ENCODE measurements around the gene SREK1.
"Not testable (repeated sequence)": the region's sequence is repeated elsewhere in the genome, so short reads cannot be mapped to it uniquely, and the experiment has no call there.

The SREK1 gene, protein sequence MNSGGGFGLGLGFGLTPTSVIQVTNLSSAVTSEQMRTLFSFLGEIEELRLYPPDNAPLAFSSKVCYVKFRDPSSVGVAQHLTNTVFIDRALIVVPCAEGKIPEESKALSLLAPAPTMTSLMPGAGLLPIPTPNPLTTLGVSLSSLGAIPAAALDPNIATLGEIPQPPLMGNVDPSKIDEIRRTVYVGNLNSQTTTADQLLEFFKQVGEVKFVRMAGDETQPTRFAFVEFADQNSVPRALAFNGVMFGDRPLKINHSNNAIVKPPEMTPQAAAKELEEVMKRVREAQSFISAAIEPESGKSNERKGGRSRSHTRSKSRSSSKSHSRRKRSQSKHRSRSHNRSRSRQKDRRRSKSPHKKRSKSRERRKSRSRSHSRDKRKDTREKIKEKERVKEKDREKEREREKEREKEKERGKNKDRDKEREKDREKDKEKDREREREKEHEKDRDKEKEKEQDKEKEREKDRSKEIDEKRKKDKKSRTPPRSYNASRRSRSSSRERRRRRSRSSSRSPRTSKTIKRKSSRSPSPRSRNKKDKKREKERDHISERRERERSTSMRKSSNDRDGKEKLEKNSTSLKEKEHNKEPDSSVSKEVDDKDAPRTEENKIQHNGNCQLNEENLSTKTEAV

DNA sequence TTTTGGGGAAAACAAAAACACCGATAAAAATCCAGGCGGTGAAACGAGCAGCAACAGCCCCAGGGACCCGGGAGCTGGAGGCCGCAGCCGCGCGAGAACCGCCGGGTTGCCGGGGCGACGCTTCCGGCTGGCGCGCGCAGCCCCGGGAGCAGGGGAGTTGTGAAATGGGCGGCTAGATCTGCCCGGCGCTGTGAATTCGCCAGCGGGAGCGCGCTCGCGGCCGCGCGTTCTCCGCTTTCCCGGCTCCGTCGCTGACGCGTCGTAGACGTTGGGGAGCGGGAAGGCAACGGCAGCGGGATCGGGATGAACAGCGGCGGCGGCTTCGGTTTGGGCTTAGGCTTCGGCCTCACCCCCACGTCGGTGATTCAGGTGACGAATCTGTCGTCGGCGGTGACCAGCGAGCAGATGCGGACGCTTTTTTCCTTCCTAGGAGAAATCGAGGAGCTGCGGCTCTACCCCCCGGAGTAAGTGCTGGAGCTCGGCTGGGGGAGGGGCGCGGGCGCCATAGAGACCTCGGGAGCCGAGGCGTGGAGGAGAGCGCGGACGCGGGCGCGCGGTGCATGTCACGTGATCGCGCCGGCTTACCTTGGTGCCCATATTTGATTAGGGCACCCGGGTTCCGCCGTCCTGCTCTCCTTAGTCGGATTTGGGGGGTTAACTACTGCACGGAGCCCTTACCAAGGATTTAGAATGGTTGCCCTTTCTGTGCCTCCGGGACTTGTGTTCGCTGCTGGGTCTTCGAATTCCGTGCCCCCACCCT is at the start of gene SREK1:
TSS of gene SREK1 (plus strand) at position 227 of the 760 bp plus-strand sequence. CDS start at position 304, 77 bp downstream.
- peak; percentile 79 for DNase-seq (ENCODE audit: low read depth)

DNA sequence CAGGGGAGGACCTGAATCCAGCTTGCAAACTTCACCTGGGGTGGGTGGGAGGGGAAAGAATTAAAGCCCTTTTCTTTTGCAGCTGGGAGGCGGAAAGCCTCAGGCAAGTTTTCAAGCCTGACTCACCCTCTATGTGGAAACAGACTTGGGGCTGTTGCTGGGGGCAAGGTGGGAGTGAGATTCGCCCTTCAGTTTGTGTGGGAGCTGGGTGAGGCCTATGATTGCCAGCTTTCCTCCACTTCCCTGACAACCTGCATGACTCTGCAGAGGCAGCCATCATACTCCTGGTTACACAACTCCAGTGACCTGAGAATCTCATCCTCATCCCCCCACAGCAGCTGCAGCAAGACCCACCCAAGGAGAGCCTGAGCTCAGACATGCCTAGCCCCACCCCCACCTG is 43.2 kb upstream of the SREK1 start:
- no peak for DNase-seq (ENCODE audit: low read depth)

DNA sequence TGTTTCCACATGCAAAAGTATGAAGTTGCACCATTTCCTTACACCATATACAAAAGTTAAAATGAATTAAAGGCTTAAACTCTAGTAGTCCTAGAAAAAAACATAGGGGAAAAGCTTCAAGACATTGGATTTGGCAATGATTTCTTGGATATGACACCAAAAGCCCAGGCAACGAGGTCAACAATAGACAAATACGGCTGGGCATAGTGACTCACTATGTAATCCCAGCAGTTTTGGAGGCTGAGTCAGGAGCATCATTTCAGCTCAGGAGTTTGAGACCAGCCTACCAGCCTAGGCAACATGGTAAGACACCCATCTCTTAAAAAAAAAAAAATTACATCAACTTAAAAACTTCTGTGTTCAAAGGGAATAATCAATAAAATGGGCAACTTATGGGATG is 30.9 kb upstream of the SREK1 start:
- no peak for DNase-seq (ENCODE audit: low read depth)

DNA sequence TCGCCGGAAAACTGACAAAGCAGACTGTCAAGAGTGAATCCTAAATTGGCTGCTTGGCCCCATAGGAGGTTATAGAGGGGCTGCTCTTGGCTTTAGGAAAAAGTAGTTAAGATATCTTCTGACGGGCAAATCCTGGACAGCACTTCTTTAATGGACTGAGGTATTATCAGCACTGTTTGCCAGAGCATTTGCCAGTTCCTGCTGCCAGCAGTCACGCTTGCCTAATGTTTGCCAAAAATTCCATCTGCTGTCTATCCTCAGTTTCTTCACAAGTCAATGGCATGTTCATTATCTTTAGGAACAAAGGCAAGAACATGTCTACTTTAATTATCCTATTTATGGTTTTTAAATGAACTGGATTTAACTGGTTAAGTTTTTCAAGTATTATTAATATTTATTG is 25.8 kb upstream of the SREK1 start:
- DNase-seq (ENCODE audit: low read depth), result no peak

DNA sequence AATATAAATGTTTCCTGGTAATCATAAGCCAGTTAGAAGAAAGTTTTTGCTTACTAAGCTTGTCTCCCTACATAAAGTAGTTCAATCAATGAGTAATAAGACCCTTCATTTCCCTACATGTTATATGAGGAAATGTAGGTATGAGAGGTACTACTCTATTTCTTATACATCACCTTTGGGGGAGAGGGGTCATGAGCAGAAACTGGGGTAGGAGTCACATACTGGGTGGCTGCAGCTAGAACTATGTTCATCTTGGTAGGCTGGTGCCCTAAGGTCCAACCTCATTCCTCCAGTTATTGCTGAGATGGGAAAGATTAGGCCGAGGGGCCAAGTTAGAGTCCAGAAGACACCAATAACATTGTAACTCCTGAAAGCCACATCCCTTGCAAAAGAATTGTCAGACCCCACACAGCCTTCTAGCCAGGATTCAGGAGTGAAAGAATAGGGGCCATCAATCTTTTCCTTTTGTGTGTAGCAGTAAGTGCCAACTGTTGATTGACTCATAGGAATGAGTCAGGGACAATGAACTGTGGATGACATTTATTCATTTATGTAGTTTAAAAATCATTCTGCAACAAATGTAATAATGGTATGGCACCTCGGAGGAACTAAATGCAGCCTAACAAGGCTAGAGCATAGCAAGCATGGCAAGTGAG is 21.6 kb upstream of the SREK1 start:
- DNase-seq (ENCODE audit: low read depth), result no peak

DNA sequence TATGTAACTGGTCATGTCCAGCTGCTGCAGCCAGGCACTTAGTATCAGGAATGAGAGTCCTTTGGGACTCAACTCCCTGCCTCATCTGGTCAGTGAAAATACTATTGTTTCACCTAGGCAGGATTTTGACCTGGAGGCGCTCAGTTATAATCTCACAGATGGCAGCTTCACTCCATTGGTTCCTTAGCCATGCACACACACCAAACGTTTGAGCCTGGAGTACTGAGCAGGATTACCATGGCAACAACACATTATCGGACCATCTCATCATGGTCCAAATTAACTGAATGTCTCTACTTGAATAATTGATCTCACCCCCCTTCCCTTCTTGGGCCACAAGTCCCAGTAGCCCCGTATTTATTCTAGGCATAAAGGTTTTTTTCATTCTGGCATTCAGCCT is 15.0 kb upstream of the SREK1 start:
- DNase-seq (ENCODE audit: low read depth), result no peak

DNA sequence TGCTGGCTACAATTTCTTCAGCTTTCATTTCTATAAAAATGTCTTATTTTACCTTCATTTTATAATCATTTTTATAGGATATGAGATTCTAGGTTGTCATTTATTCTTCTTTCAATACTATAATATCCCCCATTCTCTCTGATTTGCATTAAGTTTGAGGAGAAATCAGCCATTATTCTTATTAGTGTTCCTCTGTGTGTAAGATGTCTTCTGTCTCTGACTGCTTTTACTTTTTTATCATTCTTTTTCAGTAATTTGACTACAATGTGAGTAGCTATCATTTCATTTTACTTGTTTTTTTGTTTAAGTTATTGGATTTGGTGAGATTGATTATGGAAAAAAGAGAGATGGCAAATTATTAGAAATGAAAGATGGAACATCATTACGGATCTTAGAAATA is 13.6 kb upstream of the SREK1 start:
- no peak for DNase-seq (ENCODE audit: low read depth)

DNA sequence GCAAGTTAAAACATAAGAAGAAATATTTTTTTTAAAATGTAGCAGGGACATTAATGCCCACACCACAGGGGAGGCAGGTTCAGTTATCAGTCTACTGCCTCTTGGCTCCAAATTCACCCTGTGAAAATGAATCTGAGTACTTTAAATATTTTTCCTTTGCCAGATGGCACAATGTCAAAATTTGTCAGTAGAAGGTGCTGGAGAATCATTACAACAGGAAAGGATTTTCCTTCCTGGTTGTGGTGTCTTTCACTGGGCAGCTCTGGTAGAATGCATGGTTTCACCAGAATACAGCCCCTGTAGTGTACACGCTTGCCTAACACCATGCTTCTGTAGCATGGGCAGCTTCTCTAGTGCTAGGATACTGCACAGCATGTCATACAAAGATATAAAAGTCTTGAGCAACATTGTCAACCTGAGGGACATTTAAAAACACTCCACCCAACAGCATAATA is 9.7 kb upstream of the SREK1 start:
- DNase-seq (ENCODE audit: low read depth), result no peak

DNA sequence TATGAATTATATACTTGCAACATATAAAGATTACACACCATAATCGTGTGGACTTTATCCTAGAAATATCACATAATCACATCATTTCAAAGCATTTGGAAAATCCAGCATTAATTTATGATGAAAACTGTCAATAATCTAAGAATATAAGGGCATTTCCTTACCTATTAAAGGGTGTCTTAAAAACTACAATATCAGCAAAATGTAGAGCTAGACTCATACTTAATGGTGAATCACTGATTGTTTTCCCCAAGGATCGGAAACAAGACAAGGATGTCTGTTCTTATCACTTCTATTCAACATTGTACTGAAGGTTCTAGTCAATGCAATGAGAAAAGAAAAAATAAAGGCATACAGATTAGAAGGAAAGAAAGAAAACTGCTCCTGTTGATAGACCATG is 8.0 kb upstream of the SREK1 start:
- no peak for DNase-seq (ENCODE audit: low read depth)

DNA sequence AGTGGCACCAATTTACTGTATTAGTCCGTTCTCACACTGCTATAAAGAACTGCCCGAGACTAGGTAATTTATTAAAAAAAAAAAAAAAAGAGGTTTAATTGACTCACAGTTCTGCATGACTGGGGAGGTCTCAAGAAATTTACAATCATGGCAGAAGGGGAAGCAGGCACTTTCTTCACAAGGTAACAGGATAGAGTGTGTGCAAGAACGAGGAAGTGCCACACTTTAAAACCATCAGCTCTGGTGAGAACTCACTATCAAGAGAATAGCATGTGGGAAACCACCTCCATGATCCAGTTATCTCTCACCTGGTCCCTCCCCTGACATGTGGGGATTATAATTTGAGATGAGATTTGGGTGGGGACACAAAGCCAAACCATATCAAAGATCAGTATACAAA is 7.2 kb upstream of the SREK1 start:
- not testable (repeated sequence) for DNase-seq (ENCODE audit: low read depth)

DNA sequence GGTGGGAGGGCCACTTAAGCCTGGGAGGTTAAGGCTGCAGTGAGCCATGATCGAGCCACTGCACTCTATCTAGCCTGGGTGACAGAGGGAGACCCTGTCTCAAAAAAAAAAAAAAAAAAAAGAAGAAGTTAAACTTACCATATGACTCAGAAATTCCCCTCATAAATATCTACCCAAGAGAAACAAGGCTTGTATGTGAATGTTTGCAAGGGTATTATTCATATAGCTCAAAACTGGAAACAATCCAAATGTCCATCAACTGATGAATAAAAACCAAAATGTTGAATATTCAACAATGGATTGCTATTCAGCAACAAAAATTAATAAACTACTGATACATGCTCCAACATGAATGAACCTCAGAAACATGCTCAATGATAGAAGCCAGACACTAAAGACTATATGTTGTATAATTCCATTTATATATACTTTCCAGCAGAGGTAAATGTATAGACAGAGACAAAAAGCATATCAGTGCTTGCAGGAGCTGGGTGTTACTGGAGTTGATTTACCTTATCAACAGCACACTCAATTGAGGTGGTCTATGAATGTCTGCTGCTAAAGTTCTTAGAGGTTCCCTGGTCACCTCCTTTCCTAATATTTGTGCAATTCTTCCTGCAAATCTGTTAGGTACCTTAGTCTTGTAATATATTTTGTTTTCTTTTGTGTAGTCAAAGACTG is 5.3 kb upstream of the SREK1 start:
- no peak for DNase-seq (ENCODE audit: low read depth)

DNA sequence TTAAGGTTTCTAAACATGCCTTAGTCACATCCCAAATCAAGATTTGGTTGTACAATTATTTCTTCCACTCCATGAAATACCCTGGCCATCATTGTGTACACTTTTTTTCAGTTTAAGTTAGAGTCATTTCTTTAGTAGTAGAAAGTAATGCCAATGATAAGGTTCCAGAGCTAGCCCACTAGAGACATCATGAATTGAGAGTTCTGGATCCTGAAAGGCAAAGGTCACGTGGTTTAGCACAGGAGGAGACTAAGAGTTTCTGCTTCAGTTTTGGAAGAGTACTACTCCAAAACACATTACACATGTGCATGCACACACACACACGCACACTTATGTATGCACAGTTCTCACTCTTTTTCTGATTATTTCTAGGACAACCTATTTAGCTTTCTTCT is 4.8 kb upstream of the SREK1 start:
- no peak for DNase-seq (ENCODE audit: low read depth)

DNA sequence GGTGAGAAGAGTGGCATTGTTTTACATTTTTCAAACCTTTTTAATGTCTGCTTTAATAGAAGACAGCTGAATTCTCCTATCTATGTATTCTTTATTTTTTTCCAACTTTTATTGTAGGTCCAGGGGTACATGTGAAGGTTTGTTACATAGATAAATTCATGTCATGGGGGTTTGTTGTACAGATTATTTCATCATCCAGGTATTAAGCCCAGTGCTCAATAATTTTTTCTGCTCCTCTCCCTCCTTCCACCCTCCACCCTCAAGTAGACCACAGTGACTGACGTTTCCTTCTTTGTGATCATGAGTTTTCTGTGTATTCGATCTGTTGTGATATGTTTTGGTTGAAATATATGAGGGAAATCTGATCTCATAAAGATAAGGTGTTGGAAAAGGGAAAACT is 1.7 kb upstream of the SREK1 start:
- DNase-seq (ENCODE audit: low read depth), result no peak

DNA sequence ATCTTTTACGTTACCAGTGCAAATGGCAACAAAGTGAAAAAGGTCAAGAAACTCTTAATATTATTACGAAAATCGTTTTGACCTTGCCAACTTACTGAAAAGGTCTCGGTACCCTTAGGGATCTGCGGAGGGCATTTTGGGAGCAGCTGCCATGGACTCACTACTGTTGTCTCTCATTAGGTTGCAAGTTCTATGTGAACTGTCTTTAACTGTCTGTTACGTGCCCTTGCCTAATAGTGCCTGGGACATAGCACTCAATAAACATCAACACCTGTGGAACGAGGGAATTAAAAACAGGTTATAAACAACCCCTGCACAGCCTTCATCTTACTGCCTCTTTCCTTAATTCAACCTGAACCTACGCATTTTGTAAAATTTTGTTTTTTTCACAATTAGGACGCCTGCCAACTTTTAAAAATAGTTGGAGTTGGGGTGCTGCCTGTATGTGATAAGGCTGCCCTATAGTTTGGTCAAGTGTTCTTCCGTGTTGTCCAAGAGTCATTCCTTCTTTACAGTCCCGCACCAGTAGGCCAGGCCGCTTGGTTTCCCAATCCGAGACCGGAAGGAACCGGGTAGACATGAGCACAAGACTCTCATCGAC is 527 bp upstream of the SREK1 start:
- DNase-seq (ENCODE audit: low read depth), result no peak

DNA sequence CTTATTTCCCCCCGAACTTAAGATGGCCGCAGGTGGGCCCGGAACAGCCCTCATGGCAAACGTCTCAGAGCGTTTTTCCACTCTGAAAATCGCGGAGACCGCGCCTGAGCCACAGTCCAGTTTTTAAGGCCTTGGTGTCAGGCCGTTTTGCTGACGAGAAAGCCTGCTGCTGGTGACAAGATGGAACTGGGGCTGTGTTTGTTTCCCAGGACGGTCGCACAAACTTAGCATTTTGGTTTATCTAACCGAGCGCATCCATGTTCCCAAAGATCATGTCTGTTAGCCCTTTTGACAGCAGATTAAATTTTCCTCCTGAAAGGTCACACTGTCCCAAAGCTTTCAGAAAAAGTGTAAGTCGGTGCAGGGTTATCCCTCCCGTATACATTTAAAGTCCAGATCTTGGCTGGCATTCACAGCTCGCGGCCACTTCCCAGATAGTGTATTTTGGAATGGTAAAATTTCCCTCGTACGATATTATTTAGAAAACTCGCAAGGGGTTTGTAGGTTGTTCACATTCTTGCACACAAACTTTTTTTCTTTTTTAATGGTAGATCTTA is 812 bp downstream of the SREK1 start:
- no peak for DNase-seq (ENCODE audit: low read depth)

DNA sequence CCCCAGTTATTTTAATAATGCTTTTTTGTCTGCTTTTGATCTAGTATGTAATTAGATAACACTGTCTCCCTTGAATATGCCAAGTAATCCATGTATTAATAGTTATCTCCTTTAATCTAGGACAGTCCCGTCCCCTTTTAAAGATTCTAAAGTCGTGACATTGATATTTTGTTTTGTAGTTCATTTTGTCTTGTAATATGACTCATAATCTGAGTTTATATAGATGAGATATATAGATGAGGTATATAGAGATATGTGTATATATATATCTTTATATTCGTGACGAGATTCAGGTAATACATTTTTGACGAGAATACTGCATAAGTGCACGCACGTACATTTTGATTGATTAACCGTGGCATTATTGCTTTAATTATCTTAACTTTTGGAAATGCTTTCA is 1.6 kb downstream of the SREK1 start:
- no peak for DNase-seq (ENCODE audit: low read depth)

DNA sequence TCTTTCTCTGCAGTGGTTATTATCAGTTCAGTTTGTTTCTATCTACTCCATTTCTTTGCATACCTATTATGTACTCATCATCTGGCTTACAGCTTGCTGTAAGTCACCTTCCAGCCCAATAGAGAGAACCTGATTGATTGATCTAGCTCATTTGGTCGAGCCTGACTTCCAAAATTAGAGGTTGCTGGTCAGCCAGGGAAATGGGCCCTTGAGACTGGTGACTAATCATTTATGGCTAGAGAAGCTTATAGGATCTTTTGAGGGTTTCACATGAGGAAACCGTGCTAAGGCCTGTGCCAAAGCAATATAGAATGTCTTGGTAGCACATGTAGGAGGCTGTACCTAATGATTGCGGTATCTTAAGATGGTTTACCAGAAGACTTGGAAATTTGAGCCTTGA is 5.8 kb downstream of the SREK1 start:
- DNase-seq (ENCODE audit: low read depth), result no peak

DNA sequence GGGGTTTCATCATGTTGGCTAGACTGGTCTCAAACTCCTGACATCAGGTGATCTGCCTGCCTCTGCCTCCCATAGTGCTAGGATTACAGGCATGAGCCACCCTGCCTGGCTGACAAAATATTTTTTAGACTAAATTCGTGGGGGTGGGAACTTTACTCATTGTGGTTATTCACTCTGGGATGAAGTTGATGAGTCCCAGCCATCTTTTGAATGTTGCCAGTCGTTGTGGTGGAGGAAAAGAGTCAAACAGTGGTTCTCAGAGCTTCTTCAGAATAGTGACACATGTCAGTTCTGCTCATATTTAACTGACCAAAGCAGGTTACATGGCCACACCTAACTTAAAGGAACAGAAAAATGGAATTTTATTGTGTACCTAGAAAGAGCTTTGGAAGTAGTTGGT is 6.9 kb downstream of the SREK1 start:
- no peak for DNase-seq (ENCODE audit: low read depth)

DNA sequence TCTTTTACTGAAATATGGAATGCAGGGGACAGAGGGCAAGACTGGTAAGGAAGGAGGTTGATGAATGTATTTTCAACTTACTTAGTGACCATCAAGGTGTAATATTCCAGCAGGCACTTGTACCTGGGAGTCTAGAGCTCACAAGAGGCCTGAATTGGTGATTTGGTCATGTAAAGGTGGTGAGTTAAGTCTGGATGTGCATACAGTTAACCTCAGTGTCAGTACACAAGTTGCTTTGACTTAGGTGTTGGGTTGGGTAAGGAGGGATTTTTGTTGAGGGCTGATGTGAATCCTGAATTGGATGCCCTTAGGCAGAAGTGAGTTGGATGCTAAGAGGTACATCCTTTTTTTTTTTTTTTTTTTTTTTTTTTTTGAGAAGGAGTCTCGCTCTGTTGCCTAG is 7.4 kb downstream of the SREK1 start:
- DNase-seq (ENCODE audit: low read depth), result no peak

DNA sequence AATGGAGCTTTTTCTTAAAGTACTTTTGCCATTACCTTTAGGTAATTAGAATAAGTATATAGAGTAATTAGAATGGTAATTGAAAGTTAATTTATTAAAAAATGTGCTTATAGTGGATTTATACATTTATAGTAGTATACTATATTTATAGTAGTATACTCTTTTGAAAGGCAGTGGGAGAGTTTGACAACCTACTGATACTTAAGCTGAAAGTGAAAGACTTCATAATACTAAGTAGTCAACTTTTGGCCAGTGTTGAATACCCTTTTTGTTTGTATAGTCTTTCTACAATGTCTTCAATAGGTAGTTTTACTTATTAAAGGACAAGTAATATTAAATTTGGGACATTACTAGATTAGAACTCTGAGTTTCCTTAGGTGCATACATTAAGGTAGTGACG is 12.9 kb downstream of the SREK1 start:
- DNase-seq (ENCODE audit: low read depth), result no peak

DNA sequence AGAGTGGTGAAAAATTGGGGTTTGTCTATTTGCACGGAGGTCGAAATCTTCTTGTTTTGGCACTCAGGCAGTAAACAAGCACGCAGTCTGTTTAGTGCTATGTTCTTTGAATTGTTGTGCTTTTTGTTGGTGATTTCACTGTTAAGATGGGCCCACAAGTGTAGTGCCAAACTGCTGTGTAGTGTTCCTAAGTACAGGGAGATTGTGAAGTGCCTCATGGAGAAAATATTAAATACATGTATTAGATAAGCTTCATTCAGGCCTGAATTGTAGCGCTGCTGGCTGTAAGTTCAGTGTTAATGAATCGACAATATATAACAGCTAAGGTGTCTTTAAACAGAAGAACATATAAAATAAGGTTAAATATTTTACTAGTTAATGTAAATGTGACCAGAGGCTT is 17.3 kb downstream of the SREK1 start:
- no peak for DNase-seq (ENCODE audit: low read depth)

All from stimulated activated CD8-positive, alpha-beta memory T cell treated with anti-CD3 and anti-CD28 coated beads, Interleukin-12 subunit alpha, Interleukin-12 subunit beta, amount 100 ng/mL, for 4 hours (primary cell).